Ishikawa (cell line): ENCODE data around the gene CD300LF.

Source experiments
- CEBPB ChIP-seq: IDR thresholded peaks from 2 replicates; pipeline ENCODE4 v1.6.1; 2012
- CREB1 ChIP-seq: IDR thresholded peaks from 2 replicates; pipeline ENCODE4 v1.6.1; 2012; ENCODE audit warnings: low read depth
- EGR1 ChIP-seq: IDR thresholded peaks from 2 replicates; pipeline ENCODE4 v1.6.1; 2012
- EP300 ChIP-seq: IDR thresholded peaks from 2 replicates; pipeline ENCODE4 v1.6.1; 2012; ENCODE audit warnings: borderline replicate concordance
- FOXM1 ChIP-seq: IDR thresholded peaks from 2 replicates; pipeline ENCODE4 v1.6.1; 2012; ENCODE audit warnings: low read depth, borderline replicate concordance
- NFIC ChIP-seq: IDR thresholded peaks from 2 replicates; pipeline ENCODE4 v1.6.1; 2012
- RAD21 ChIP-seq: IDR thresholded peaks from 2 replicates; pipeline ENCODE4 v1.6.1; 2012; ENCODE audit warnings: low read depth
- TAF1 ChIP-seq: IDR thresholded peaks from 2 replicates; pipeline ENCODE4 v1.6.1; 2012; ENCODE audit warnings: low read depth, mild to moderate bottlenecking
- TCF12 ChIP-seq: IDR thresholded peaks from 2 replicates; pipeline ENCODE4 v1.6.1; 2012; ENCODE audit warnings: low read depth
- USF1 ChIP-seq: IDR thresholded peaks from 2 replicates; pipeline ENCODE4 v1.6.1; 2012
- ZBTB7A ChIP-seq: IDR thresholded peaks from 2 replicates; pipeline ENCODE4 v1.6.1; 2012; ENCODE audit warnings: low read depth
- TF ChIP-seq, protein P1 (sequence below): IDR thresholded peaks from 2 replicates; pipeline ENCODE4 v1.6.1; 2012; ENCODE audit warnings: low read depth, mild to moderate bottlenecking
- TF ChIP-seq, protein P2 (sequence below): IDR thresholded peaks from 2 replicates; pipeline ENCODE4 v1.6.1; 2012

GRCh38 chr17:74682471-74683190 is 30.1 kb downstream of the CD300LF start:
- TF ChIP-seq EP300 (no peak), TCF12 (no peak), FOXM1 (no peak), CEBPB (no peak), CREB1 (no peak), RAD21 (no peak), EGR1 (no peak), ZBTB7A (no peak), TAF1 (no peak), NFIC (no peak), USF1 (no peak)
- TF ChIP-seq, protein P1, sequence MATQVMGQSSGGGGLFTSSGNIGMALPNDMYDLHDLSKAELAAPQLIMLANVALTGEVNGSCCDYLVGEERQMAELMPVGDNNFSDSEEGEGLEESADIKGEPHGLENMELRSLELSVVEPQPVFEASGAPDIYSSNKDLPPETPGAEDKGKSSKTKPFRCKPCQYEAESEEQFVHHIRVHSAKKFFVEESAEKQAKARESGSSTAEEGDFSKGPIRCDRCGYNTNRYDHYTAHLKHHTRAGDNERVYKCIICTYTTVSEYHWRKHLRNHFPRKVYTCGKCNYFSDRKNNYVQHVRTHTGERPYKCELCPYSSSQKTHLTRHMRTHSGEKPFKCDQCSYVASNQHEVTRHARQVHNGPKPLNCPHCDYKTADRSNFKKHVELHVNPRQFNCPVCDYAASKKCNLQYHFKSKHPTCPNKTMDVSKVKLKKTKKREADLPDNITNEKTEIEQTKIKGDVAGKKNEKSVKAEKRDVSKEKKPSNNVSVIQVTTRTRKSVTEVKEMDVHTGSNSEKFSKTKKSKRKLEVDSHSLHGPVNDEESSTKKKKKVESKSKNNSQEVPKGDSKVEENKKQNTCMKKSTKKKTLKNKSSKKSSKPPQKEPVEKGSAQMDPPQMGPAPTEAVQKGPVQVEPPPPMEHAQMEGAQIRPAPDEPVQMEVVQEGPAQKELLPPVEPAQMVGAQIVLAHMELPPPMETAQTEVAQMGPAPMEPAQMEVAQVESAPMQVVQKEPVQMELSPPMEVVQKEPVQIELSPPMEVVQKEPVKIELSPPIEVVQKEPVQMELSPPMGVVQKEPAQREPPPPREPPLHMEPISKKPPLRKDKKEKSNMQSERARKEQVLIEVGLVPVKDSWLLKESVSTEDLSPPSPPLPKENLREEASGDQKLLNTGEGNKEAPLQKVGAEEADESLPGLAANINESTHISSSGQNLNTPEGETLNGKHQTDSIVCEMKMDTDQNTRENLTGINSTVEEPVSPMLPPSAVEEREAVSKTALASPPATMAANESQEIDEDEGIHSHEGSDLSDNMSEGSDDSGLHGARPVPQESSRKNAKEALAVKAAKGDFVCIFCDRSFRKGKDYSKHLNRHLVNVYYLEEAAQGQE = no peak
- TF ChIP-seq, protein P2, sequence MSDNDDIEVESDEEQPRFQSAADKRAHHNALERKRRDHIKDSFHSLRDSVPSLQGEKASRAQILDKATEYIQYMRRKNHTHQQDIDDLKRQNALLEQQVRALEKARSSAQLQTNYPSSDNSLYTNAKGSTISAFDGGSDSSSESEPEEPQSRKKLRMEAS = no peak
